Dermis microvascular lymphatic vessel endothelial cell (primary cell): Measurements from ENCODE around the gene THEM5. TPM values are rescaled to one million over a fixed set of nuclear protein-coding genes. Genes with fewer than 3 reads are reported as not detected.
"Not testable (repeated sequence)": the region's sequence is repeated elsewhere in the genome, so short reads cannot be mapped to it uniquely, and the experiment has no call there.

Experiments
- DNase-seq, 2 donors: peaks; one replicate each; pipeline versions ENCODE4 v3.0.0 to v3.0.0-alpha.2; 2010; ENCODE audit warnings: low read depth in 2 of 2
- total RNA-seq: library from RNA; depleted of rRNA; stranded (reverse); fragments of >200 nt; gene quantifications from 2 replicates; pipeline ENCODE4 v1.2.1, GENCODE V29; 2014

The THEM5 gene
- total RNA-seq, 1 donor from 2014 or later = not detected

DNA sequence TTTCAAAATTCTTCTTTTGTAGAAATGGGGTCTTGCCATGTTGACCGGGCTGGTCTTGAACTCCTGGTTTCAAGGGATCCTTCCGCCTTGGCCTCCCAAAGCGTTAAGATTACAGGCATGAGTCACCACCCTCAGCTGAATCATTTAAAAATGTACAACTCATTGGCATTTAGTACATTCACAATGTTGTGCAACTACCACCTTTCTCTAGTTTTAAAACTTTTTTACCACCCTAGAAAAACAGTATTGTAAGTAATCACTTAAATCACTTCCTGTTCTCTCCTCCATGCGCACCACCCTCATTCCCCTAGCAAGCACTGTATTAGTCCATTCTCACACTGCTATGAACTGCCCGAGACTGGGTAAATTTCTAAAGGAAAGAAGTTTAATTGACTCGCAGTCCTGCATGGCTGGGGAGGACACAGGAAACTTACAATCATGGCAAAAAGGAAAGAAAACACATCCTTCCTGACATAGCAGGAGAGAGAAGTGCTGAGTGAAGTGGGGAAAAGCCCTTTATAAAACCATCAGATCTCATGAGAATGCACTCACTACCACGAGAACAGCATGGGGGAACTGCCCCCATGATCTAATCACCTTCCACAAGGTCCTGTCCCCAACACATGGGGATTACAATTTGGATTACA lies 14.4 kb upstream of the THEM5 start:
- DNase-seq = peak; percentile 88 to 94

DNA sequence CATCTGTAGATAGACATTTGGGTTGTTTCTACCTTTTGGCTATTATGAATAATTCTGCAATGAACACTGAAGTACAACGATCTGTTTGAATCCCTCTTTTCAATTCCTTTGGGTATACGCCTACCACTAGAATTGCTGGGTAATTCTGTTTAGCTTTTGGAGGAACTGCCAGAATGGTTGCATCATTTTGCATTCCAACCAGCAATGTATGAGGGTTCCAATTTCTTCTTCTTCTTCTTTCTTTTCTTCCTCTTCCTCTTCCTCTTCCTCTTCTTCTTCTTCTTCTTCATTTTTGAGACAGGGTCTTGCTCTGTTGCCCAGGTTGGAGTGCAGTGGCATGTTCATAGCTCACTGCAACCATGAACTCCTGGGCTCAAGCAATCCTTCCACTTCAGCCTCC lies 13.8 kb upstream of the THEM5 start:
- no peak for DNase-seq

DNA sequence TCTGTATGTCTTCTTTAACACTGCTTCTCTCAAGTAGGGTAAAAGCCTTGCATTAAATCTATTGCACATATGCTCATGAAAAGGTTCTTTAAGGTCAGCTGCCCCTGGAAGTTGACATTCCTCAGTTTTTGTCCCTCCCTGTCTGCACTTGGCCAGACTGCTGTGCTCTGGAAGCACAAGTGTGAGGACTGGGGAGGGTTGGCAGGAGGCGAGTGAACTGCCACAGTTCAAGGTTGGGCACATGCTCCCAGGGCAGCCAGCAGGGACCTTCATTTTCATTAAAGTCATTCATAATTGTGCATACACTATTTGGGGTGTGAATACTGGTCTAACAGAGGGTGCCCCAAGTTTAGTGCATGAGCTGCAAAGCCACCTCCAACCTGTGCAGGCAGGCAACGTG lies 10.9 kb upstream of the THEM5 start:
- DNase-seq = no peak

DNA sequence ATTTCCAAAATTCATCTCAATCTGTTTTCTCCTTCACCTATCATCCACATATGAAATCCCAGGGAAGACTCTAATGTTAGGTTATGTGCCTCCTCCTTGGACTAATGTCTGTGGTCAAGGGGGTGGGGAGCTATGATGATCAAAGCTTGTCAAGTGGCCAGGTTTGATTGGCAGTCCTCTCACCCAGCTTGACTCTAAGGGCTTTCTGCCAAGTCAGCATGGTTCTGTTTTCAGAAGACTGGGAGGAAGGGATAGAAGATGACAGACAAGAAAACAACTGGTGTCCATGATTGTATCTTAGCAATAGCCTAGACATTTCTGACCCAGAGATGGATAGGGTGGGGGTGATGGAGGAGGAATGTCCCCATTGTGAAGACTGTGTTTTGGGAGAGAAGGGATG lies 9.1 kb upstream of the THEM5 start:
- DNase-seq = no peak

DNA sequence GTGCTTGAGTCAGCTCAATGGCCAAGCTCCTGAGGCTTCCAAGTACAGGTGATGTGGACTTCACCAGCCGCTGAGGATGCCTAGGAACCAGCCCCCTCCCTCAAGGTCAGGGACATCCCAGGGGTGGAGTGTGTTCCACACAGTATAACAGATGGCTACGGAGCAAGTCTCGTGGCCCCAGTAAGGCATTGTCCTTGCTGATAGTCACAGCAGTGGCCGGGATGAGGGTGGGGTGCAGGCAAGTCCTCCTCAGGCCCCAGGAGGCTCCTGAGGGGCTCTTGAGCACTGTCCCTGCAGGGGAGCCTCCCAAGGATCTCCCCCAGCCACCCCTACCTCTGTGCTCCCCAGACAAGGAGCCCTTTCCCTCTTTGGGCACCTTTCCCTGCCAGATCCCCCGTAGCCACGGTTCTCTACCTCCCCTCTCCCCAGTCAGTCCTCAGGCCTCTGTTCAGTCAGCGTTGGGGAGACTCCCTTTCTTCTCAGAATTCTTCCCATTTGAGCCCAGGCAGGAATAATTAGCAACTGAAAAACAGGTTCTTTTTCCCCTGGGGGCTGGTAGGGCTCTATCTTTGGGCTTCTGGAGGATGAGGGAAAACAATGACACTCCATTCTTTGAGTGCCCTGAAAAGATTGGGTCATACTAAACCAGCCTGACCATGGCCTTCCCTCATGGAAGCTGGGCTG lies 7.1 kb upstream of the THEM5 start:
- no peak for DNase-seq

DNA sequence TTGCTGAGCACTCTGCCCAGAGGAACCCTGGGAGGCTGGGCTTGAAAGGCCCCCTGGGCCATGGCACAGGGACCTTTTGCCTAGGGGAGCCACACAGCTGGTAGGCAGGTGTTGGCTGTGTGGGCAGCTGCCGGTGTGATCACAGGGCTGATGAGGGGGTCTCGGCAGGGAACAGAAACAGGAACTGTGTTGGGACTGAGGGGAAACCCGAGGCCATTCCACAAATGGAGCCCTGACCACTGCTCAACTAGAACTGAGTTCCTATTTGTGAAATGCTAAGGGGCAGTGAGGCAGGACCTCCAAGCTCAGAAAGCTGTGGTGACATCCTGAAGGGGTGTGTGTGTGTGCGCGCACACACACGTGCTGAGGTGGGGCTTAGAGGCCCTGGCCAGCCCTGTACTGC lies 6.4 kb upstream of the THEM5 start:
- DNase-seq = no peak

DNA sequence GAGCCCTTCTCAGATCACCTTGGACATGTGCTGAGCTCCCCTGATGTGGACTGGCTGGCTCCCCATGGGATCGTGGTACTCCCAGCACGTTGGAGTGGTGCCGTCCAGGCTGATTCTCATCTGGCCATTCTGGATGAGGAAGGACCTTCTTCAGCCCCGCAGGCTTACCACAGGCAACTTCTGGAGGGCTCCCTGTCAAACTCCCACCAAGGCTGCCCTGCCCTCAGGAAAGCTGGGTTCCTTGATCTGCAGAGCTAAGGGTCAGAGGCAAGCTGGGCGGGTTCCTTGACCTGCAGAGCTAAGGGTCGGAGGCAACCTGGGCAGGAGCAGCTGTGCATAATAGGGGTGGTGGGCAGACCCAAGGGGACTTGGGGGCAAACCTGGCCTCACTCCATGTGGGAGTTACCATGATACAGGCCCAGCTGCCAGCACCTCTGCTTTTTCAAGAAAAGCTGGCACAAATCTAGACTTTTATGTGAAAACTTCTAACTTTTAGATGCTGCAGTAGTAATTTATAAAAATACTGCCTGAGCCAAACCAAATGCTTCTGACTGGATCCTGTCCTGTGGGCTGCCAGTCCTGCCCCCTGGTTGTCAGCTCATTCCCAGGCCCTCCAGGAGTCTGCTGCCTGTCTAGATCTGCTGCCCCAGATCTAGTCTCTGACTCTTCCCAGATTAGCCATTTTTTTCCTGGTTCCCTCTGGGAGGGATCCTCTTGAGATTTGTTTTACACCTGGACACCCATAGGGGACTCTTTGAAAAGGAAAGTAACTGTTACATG lies 5.6 kb upstream of the THEM5 start:
- no peak for DNase-seq

DNA sequence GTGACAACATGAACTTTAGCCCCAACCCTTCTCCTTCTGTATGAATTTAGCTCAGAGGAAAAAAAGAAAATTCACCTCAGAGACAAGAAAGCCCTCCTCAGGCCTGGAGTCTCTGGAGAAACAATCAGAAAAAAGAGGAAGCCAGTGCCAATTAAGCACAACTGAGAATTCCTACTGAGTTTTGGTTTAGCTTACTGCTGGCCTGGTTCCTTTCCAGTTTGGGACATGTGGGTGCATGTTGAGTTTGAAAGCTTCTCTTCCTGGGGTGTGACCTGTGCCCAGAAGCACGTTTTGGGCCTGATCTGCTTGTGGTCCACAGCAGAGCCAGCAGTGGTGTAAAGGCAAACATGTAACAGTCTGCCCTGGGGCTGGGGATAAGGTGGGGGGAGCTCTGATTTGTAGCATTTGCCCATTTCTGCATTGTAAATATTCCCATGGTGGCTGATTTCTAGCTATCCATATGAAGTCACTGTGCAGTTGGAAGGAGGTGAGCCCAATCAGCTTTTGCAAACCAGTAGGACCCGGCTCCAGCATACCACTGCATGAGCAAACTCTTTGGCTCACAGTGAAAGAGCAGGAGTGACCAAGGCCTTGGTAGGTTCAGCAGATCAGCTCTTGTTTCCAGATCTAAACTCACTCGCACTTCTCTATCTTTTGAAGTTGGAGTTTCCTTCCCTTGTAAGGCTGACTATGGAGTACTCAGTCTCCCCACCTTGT lies 4.7 kb upstream of the THEM5 start:
- DNase-seq = no peak

DNA sequence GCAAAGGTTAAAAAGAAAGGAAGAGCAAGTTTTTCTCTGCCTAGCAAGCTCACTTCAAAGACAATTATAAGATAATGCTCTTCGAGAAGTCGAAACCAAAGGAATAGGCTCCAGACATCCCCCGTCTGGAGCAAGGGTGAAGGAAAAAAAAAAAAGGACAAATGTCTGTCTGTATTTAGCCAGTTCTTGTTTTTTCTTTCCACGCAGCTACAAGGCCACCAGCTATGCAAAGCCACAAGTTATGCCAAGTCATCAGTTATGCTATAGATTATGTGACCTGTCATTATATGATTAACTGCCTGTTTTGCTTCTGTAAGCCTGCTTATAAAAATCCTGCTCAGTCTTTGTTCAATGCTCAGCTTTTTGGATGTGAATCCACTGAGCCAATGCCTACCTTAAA lies 2.4 kb upstream of the THEM5 start:
- DNase-seq = no peak

DNA sequence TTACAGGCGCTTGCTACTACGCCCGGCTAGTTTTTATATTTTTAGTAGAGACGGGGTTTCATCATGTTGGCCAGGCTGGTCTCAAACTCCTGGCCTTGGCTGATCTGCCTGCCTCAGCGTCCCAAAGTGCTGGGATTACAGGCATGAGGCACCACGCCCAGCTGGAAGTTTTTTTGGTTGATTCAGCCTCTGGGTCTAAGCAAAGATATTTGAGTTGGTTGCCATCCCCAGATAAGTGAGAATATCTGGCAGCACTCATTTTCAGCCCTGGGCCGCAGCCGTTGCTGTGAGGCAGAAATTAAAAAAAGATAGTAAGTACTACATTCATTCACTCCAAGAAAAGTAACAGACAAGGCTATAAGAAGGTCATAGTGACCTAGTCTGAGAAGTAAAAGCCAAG lies 2.0 kb upstream of the THEM5 start:
- not testable (repeated sequence) for DNase-seq

DNA sequence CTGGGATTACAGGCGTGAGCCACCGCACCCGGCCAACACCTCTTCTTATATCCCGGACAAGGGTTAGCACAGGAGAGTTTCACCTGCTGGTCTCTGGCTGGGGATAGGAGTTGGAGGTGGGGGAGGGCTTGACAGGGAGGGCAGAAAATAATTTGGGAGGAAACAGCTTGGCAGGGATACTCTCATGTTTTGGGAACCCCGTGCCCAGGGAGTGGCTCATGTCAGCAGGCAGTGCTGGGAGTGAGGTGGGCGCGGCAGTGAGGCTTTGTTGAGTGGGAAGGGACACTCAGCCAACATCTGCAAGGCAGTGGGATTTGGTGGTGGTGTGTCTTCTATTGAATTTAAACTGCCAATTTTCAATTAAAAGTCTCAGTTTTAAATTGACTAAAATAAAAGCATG lies 1.1 kb upstream of the THEM5 start:
- no peak for DNase-seq

DNA sequence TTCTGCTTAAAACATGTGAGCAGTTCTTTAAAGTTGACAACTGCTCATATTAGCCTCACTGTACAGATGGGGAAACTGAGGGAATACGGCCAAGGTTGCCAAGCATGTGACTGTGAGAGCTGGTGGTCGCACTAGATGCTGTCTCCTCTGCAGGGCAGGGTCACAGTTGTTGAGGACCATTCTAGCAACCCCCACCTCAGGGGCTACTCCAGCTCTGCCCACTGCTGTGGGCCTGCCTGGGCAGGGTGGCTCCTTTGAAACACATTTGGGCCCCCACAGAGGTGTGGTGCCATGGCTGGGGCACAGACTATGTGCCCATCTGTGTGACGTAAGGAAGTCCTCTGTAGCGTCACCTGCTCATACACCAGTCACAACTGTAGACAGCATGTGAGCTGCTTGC lies 779 bp downstream of the THEM5 start:
- DNase-seq = no peak

DNA sequence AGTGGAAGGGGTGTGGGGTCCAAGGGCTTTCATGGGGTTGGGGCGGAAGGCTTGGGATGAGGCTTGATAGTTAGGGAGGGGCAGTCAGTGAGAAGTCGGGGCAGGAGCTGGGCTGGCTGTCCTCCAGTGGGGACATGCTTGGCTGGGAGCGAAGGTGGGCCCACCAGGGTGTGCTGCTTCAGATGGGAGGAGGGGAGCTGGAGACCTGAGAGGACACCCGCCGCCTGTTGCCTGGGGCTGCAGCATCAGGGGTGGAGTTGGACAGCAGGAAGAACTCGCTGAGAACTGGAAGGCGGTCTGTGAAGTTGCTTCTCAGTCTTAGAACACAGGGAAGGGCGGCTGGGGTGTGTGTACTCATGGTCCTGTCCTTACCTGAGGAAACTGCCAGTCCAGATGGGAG lies 1.6 kb downstream of the THEM5 start:
- no peak for DNase-seq

DNA sequence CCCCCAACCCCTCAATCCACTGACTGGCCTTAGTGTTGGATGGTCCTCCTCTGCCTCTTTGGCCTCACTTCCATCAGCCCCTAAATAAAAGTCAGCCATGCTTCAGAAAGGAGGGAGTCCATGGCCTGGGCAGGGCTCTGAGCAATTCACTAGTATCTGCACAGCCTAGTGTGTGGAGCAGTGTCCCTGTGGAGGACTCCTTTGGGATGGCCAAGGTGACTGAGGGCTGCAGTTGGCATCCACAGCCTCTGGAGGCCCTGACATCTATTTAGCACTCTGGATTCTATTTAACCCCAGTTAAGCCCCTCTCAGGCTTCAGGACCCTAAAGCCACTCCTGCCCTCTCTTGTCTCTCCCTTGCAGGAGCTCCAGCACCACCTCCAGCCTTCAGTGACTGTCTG lies 3.6 kb downstream of the THEM5 start:
- no peak for DNase-seq

DNA sequence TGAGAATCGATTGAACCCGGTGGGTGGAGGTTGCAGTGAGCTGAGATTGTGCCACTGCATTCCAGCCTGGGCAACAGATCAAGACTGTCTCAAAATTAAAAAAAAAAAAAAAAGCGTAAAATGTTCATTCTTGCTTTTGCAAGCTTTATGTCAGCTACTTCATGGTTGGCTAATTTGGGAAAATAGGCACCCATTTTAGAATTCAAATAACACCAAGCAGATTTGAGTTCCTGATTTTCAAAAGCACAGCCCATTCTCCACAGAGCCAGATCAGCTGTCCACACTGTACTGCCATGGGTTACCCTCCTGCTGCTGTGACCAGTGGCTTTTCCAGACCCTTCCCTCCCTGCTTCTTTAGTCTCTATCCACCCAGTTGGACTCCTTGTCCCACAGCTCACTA lies 4.4 kb downstream of the THEM5 start:
- DNase-seq = no peak

DNA sequence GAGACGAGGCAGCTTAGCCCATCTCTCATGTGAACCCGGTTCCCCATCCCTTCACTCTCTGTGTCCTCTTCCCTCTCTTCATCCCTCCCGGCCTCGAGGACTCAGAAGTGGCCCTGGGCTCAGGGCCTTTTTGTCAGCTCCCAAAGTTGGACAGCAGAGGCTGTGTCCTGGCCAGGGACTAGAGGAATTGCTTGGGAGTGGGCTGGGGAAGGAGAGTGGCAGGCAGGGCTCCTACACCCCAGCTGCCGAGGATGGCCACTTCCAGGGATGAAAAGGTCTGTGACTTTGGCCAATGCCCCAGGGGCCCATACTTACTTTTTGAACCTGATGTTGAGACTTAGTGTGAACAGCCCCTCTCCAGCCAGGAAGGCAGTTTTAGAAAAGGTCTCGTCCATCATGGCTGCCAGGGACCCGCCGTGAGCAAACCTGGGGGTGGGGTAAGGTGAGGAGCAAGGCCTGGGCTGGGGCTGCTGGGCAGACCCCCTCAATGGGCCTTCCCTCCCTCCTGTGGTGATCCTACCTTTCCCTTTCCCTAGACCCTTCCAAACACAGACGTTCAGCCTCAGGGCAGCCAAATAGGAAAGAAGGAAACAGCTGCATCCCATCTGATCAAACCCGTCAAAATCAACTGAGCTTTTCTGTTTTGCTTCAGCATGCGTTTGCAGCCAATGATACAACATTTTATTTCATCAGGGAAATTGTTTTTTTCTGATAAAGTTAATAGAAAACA lies 5.5 kb downstream of the THEM5 start:
- peak; percentile 90 to 94 for DNase-seq

DNA sequence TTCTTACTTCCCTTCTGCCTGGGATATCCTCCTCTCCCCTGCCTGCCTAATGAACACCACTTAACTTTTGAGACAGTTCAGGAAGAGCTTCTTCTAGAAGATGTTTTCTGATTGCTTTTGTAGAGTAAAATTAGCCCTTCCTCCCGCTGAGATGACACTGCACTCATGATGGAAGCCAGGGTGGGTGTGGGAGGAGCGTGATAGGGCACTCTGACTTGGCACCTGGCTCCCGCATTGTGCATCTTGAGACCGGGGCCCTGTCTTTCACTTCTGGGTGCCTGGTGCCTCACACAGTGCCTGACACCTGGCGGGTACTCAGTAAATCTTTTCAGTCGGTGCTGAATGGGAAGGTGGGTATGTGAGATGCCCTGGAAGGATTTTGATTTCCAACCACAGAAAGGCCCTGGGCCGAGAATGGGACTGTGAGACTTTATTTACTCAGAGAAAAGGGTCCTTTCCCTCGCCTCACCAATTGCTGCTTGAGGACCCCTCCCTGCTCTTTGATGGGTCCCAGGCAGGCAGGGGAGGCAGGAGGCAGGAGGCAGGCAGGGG lies 6.8 kb downstream of the THEM5 start:
- no peak for DNase-seq

DNA sequence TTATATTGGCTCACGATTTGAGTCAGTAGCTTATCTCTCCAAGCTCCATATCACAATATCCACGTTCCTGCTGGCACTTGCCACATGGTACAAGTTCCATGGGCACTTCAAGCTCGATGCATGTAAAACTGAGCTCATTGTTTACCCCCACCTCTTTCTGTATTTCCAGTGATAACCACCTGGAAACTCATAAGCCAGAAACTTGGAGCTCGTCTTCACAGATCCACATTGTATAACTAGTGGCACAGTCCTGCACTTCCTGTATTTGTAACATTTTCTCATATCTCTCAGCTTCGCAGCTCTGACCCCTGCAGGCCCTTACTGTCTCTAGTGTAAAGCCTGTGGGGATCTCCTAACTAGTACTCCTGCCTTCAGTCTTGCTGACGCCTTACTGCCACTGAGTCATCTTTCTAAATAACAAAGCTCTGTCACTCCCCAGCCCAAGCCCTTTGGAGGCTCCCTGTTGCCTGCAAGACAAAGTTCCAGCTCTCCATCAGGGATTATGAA lies 7.4 kb downstream of the THEM5 start:
- DNase-seq = peak in 1 of 2 donors; percentile 74

DNA sequence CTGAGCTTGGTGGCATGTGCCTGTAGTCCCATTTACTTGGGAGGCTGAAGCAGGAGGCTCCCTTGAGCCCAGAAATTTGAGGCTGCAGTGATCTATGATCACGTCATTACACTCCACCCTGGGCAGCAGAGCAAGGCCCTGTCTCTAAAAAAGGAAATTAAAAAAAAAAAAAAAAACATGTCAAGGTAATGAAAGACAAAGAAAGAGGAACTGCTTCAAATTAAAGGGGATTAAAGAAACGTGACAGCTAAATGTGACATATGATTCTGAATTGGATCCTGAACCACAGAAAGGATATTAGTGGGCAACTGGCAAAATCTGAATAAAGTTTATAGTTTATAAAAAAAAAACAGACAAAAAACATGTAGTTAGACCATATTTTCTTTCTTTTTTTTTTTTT lies 10.1 kb downstream of the THEM5 start:
- no peak for DNase-seq

DNA sequence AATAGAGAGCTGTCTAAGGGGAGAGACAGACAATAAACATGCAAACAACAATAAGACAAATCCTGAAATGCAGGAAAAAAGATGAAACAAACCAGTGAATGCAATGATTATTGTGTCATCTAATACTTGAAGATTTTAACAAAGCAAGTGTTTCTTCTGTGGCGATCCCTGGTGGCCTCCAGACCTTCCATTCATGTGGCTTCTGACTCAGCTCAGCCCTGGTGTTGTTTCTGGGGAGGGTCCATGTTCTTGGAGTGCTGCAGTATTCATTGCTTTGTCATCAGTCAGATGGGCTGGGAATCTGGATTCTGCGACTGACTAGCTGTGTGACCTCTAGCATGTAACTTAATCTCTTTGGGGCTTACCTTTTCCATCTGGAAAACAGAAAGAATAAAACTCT lies 12.4 kb downstream of the THEM5 start:
- peak in 1 of 2 donors; percentile 73 for DNase-seq

DNA sequence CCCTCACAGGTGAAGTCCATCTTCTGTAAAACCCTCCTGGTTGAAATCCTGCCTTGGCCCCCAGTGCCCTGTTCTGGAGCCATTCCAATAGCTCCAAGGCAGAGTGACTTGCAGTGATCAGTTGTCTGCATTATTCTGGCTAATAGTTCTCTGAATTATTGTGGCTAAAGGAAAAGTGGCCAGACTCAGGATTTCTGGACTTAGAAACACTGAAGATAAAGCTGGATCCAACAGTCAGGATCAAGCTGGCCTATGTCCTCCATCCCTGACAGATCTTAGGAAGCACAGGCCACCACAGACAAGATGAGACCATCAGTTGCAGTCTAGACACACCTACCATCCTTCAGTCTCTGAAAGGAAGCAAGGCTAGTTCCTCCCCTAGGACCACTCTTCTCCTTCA lies 13.1 kb downstream of the THEM5 start:
- no peak for DNase-seq
